ENCODE measurements around the gene TNPO1. TPM values are rescaled to one million over a fixed set of nuclear protein-coding genes. Genes with fewer than 3 reads are reported as not detected.
A peak's percentile ranks its signal among the peaks of the same experiment; 100 is the strongest.

TNPO1 gene
- 286 and 350 TPM in 2 replicates for polyA plus RNA-seq (2011; rRNA removed)
- 53.6 and 55.5 TPM in 2 replicates for polyA plus RNA-seq (2012; cell fraction: cytosol; rRNA removed)
- 26.6 and 39.4 TPM in 2 replicates for polyA plus RNA-seq (2012; cell fraction: nucleus; rRNA removed)
- 199 to 253 TPM (median 231 TPM) in 3 replicates for polyA plus RNA-seq (2017; fragmentation: RNase III; extraction: RNeasy Plus Mini Kit Qiagen cat#74134 plus additional on column Dnase treatment)
- polyA minus RNA-seq (2011; rRNA and poly(A)+ RNA removed): 355 and 454 TPM in 2 replicates

DNA sequence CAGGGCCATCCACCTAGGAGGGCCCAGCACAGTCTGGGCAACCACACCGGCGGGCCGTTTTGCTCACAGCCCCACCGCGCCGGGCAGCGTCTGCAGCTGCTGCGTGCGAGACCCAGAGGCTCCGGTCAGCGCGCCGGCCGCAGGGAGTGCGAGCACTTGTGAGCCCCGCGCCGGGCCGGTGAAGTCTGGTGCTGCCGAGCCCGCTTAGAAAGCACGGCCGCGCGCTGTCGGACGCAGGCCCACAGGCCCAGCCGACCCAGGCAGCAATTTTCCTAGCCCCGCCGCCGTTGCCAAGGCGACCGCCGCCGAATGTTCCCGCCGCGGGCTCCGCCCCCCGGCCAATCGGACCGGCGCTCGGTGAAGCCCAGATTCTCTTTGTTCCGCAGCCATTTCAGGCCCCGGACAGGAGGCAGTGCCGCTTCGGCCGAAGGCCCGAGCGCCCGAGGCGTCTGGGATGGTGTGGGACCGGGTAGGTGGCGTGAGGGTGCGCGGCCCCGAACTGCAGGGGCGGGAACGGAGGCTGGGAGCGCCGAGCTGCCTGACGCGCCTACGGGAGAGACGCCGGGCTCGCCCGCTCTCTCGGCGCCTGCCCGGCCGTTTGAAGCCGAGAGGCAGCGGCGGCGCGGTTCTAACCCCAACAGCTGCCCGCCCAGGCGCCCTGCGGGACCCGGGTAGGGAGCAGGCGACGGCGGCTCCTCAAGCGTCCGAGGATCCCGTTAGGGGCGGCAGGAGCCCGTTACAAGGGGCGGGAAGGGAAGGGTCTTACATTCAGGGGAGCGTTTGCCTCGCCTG lies at the start of gene TNPO1:
TSS of gene TNPO1 (plus strand) at position 378 of the 792 bp plus-strand sequence. CDS start at position 455, 77 bp downstream.
- ATAC-seq: peak; percentile 89 to 93
- peak within 1 kb of the TSS; percentile 90 for H3K4me2 ChIP-seq
- 2% methylated on average over 22 of the region's 93 CpGs for WGBS (ENCODE audit: missing lambda C conversion rate)
- H3K9me3 ChIP-seq: 0 out of 3 replicates have a peak, but pooled peaks cover 3% of the 10 kb centered on the region
- peak within 1 kb of the TSS; percentile 96 to 98 for H3K27ac ChIP-seq
- POLR2A ChIA-PET: interaction anchor here (0.7 to 3.8 kb wide), 10 partner anchors 13 to 496 kb away, joined by 3 to 21 read pairs (median 3); partner anchors contain the start of genes MRPS27 and PTCD2
- DNase-seq (ENCODE audit: low read depth in 1 of 2, low spot score in 1 of 2): peak; percentile 76 to 92
- peaks cover 36% of the 10 kb centered on the region for H3K4me1 ChIP-seq
- no peak for FAIRE-seq
- peak within 1 kb of the TSS; percentile 82 for H3K4me3 ChIP-seq
- TF ChIP-seq JUNB (IDR thresholded peaks at IDR 0.05) (no peak), MYC (IDR thresholded peaks at IDR 0.05; ENCODE audit: borderline replicate concordance, low read length) (0 out of 2 replicates have a peak, but pooled peaks have one; percentile 50), GATA3 (IDR thresholded peaks at IDR 0.05; ENCODE audit: borderline replicate concordance) (peak; percentile 36; the same call in 1 of the 2 replicates), MAZ (IDR thresholded peaks at IDR 0.05; ENCODE audit: borderline replicate concordance, low read depth, low read length) (no peak), HMGXB4 (CRISPR knock-in tag; IDR thresholded peaks at IDR 0.05; ENCODE audit: borderline replicate concordance) (0 out of 2 replicates have a peak, but pooled peaks have one; percentile 10), JUN (IDR thresholded peaks at IDR 0.05) (peak; percentile 59 to 85; a peak in 4 of 5 replicates), POLR2AphosphoS2 (conservative IDR thresholded peaks at IDR 0.05; ENCODE audit: low read length) (no peak), CBX2 (IDR thresholded peaks at IDR 0.05; ENCODE audit: borderline replicate concordance, low read depth) (no peak), RAD21 (conservative IDR thresholded peaks at IDR 0.05 in 1 of 2, IDR thresholded peaks at IDR 0.05 in 1 of 2) (peak in 1 of 2 experiments; percentile 1; a peak in 1 of 5 replicates), RNF2 (IDR thresholded peaks at IDR 0.05; ENCODE audit: borderline replicate concordance, low read depth) (no peak), TP53 (CRISPR knock-in tag; IDR thresholded peaks at IDR 0.05) (peak; percentile 18; the same call in 1 of the 2 replicates), SMC3 (IDR thresholded peaks at IDR 0.05) (peak; percentile 23; the same call in 1 of the 3 replicates), KDM5A (IDR thresholded peaks at IDR 0.05) (no peak), ELK1 (IDR thresholded peaks at IDR 0.05; ENCODE audit: low read depth, low read length) (no peak), ATOH8 (CRISPR knock-in tag; IDR thresholded peaks at IDR 0.05; ENCODE audit: low read depth) (no peak), BHLHE40 (IDR thresholded peaks at IDR 0.05; ENCODE audit: low read depth, low read length) (no peak), NFE2L2 (conservative IDR thresholded peaks at IDR 0.05; ENCODE audit: low read length) (no peak), MAFK (IDR thresholded peaks at IDR 0.05; ENCODE audit: partially characterized antibody) (no peak), CTCF (IDR thresholded peaks at IDR 0.05) (no peak), EHF (CRISPR knock-in tag; IDR thresholded peaks at IDR 0.05) (no peak), POLR2A (IDR thresholded peaks at IDR 0.05; ENCODE audit: low read length) (peak; percentile 85), PHF8 (IDR thresholded peaks at IDR 0.05; ENCODE audit: borderline replicate concordance, low read depth) (peak; percentile 83), E2F6 (IDR thresholded peaks at IDR 0.05; ENCODE audit: borderline replicate concordance, low read depth) (0 out of 2 replicates have a peak, but pooled peaks have one; percentile 43)
- TF ChIP-seq, protein P1, sequence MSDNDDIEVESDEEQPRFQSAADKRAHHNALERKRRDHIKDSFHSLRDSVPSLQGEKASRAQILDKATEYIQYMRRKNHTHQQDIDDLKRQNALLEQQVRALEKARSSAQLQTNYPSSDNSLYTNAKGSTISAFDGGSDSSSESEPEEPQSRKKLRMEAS (IDR thresholded peaks at IDR 0.05): peak; percentile 76
- TF ChIP-seq, protein P2, sequence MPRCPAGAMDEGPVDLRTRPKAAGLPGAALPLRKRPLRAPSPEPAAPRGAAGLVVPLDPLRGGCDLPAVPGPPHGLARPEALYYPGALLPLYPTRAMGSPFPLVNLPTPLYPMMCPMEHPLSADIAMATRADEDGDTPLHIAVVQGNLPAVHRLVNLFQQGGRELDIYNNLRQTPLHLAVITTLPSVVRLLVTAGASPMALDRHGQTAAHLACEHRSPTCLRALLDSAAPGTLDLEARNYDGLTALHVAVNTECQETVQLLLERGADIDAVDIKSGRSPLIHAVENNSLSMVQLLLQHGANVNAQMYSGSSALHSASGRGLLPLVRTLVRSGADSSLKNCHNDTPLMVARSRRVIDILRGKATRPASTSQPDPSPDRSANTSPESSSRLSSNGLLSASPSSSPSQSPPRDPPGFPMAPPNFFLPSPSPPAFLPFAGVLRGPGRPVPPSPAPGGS (IDR thresholded peaks at IDR 0.05): peak; percentile 82; the same call in 2 of the 3 replicates
- TF ChIP-seq, protein P3, sequence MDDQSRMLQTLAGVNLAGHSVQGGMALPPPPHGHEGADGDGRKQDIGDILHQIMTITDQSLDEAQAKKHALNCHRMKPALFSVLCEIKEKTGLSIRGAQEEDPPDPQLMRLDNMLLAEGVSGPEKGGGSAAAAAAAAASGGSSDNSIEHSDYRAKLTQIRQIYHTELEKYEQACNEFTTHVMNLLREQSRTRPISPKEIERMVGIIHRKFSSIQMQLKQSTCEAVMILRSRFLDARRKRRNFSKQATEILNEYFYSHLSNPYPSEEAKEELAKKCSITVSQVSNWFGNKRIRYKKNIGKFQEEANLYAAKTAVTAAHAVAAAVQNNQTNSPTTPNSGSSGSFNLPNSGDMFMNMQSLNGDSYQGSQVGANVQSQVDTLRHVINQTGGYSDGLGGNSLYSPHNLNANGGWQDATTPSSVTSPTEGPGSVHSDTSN (IDR thresholded peaks at IDR 0.05): no peak
- TF ChIP-seq, protein P4, sequence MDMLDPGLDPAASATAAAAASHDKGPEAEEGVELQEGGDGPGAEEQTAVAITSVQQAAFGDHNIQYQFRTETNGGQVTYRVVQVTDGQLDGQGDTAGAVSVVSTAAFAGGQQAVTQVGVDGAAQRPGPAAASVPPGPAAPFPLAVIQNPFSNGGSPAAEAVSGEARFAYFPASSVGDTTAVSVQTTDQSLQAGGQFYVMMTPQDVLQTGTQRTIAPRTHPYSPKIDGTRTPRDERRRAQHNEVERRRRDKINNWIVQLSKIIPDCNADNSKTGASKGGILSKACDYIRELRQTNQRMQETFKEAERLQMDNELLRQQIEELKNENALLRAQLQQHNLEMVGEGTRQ (IDR thresholded peaks at IDR 0.05): no peak
- CTCF ChIA-PET: interaction anchor here (1.0 to 5.3 kb wide), 6 partner anchors 18 to 508 kb away, joined by 4 to 60 read pairs (median 18); no protein-coding TSS in a partner anchor

Data from A549 (cell line).